Measurements from ENCODE around the gene SCARF2. TPM values are rescaled to one million over a fixed set of nuclear protein-coding genes. Genes with fewer than 3 reads are reported as not detected.

SCARF2 gene
- total RNA-seq, 1 donor from 2014 or later: 8.1 TPM

- no peak for DNase-seq (ENCODE audit: low spot score)
- peaks cover 13% of the 10 kb centered on the region for H3K36me3 Mint-ChIP-seq (ENCODE audit: low read depth, unreplicated experiment)
- H3K4me1 Mint-ChIP-seq (ENCODE audit: unreplicated experiment): peaks cover 11% of the 10 kb centered on the region
- H3K27ac Mint-ChIP-seq (ENCODE audit: unreplicated experiment): no peak overlapping the region
- peaks cover 30% of the 10 kb centered on the region for H3K27me3 Mint-ChIP-seq (ENCODE audit: unreplicated experiment)
- H3K4me3 Mint-ChIP-seq (ENCODE audit: unreplicated experiment): peak overlapping the region; percentile 82
- no peaks in the 10 kb centered on the region for H3K9me3 Mint-ChIP-seq (ENCODE audit: unreplicated experiment)
- no peak for TF ChIP-seq CTCF (IDR thresholded peaks at IDR 0.05; ENCODE audit: unreplicated experiment)
Measured at GRCh38 chr22:20438427-20438677, 727 bp upstream of the SCARF2 start.

DNA sequence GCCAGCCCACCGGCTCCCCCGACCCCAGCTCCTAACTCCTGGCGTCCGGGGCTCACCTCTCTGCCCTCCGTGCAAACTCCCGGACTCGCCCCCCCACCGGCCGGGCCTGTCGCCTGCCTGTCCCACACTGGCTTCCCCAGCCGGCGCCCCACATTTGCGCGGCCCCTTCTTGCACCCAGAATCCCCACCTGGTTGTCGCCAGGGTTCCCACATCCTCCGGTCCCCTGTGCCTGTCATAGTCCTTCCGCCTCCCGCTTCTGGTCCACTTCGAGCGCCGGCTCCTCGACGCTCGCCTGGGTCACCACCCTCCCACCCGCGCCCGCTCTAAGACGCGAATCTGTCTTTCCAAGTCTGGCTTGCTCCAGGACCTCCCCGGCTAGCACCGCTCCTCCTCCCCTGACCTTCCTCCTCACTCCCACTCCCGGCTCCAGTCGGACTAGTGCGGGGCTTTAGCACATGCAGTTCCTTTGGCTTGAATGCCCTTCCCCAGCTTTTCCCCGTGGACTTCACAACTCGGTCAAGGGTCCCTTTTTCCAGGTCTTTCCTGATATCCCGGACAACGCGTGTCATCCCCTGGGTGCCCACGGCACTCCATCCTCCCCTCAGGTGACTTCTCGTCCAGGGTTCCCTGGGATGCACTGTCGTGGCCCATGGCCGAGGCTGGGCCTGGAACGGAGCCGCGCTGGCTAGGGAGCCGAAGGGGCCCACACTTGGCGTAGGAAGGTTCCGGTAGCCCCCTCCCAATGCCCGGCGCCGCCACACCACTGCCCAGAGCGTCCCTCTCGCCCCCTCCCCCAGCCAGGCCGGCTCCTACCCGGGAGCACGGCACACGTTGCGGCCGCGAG lies 635 bp downstream of the SCARF2 start:
- peak overlapping the region; percentile 91 for H3K4me3 Mint-ChIP-seq (ENCODE audit: unreplicated experiment)
- H3K9me3 Mint-ChIP-seq (ENCODE audit: unreplicated experiment): no peaks in the 10 kb centered on the region
- H3K27me3 Mint-ChIP-seq (ENCODE audit: unreplicated experiment): peaks cover 42% of the 10 kb centered on the region
- H3K4me1 Mint-ChIP-seq (ENCODE audit: unreplicated experiment): peaks cover 11% of the 10 kb centered on the region
- H3K36me3 Mint-ChIP-seq (ENCODE audit: low read depth, unreplicated experiment): peaks cover 7% of the 10 kb centered on the region
- TF ChIP-seq CTCF (IDR thresholded peaks at IDR 0.05; ENCODE audit: unreplicated experiment): no peak
- DNase-seq (ENCODE audit: low spot score): peak; percentile 48
- H3K27ac Mint-ChIP-seq (ENCODE audit: unreplicated experiment): peak overlapping the region; percentile 83

DNA sequence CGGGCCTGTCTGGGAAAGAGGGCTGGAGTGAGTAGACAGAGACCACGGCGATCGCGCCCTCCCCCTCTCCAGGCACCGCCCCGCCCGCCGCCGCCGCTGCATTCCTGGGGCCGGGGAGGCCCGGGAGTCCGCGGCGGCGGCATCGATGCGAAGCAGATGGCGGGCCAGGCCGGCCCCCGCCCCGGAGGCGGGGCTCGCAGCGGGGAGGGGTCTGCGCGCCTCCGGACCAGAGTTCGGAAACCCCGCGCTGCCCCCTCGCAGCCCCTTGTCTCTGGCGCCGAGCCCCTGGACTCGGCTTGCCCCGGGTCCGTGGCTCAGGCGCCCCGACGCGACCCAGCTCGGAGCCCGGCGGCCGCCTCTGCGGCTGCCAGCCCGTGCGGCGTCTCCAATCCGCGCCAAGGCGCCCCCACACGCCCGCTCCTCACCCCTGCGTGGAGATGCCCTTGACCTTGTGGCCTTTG lies 1.3 kb downstream of the SCARF2 start:
- peaks cover 11% of the 10 kb centered on the region for H3K4me1 Mint-ChIP-seq (ENCODE audit: unreplicated experiment)
- H3K27ac Mint-ChIP-seq (ENCODE audit: unreplicated experiment): no peak overlapping the region
- TF ChIP-seq CTCF (IDR thresholded peaks at IDR 0.05; ENCODE audit: unreplicated experiment): no peak
- peaks cover 44% of the 10 kb centered on the region for H3K27me3 Mint-ChIP-seq (ENCODE audit: unreplicated experiment)
- no peak for DNase-seq (ENCODE audit: low spot score)
- peaks cover 7% of the 10 kb centered on the region for H3K36me3 Mint-ChIP-seq (ENCODE audit: low read depth, unreplicated experiment)
- H3K9me3 Mint-ChIP-seq (ENCODE audit: unreplicated experiment): no peaks in the 10 kb centered on the region
- no peak overlapping the region for H3K4me3 Mint-ChIP-seq (ENCODE audit: unreplicated experiment)

- Mint-ChIP-seq H3K4me1 (ENCODE audit: unreplicated experiment) (peaks cover 11% of the 10 kb centered on the region), H3K27me3 (ENCODE audit: unreplicated experiment) (peaks cover 44% of the 10 kb centered on the region)
Measured at GRCh38 chr22:20435436-20436306, 2.0 kb downstream of the SCARF2 start.

More at GRCh38 chr22:20435436-20436306, 2.0 kb downstream of the SCARF2 start:
- H3K4me3 Mint-ChIP-seq (ENCODE audit: unreplicated experiment): peak overlapping the region; percentile 69
- no peak for DNase-seq (ENCODE audit: low spot score)
- H3K36me3 Mint-ChIP-seq (ENCODE audit: low read depth, unreplicated experiment): peaks cover 7% of the 10 kb centered on the region
- TF ChIP-seq CTCF (IDR thresholded peaks at IDR 0.05; ENCODE audit: unreplicated experiment): no peak
- H3K27ac Mint-ChIP-seq (ENCODE audit: unreplicated experiment): no peak overlapping the region
- no peaks in the 10 kb centered on the region for H3K9me3 Mint-ChIP-seq (ENCODE audit: unreplicated experiment)
